Sigmoid colon (tissue), 3 donors: ENCODE results near the gene TMEM238L.

ENCODE experiments used
- POLR2A ChIP-seq, 2 donors: fragments of 450-650 bp; IDR thresholded peaks; one replicate each; pipeline ENCODE4 v1.6.1; 2016; ENCODE audit warnings: antibody characterized with exemption in 2 of 2, mild to moderate bottlenecking in 2 of 2, moderate library complexity in 2 of 2
- TF ChIP-seq, protein P1 (sequence below), 4 experiments: fragments of 450-650 bp in 3 of 4; fragments of 200-600 bp in 1 of 4; IDR thresholded peaks; one replicate each; pipeline ENCODE4 v1.5.1; 2016 to 2019; ENCODE audit warnings: antibody characterized with exemption in 4 of 4, mild to moderate bottlenecking in 3 of 4, moderate library complexity in 2 of 4

GRCh38 chr17:10793816-10794215, 10.1 kb downstream of the TMEM238L start:
- TF ChIP-seq, protein P1, sequence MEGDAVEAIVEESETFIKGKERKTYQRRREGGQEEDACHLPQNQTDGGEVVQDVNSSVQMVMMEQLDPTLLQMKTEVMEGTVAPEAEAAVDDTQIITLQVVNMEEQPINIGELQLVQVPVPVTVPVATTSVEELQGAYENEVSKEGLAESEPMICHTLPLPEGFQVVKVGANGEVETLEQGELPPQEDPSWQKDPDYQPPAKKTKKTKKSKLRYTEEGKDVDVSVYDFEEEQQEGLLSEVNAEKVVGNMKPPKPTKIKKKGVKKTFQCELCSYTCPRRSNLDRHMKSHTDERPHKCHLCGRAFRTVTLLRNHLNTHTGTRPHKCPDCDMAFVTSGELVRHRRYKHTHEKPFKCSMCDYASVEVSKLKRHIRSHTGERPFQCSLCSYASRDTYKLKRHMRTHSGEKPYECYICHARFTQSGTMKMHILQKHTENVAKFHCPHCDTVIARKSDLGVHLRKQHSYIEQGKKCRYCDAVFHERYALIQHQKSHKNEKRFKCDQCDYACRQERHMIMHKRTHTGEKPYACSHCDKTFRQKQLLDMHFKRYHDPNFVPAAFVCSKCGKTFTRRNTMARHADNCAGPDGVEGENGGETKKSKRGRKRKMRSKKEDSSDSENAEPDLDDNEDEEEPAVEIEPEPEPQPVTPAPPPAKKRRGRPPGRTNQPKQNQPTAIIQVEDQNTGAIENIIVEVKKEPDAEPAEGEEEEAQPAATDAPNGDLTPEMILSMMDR (IDR thresholded peaks at IDR 0.05): no peak
- no peak for TF ChIP-seq POLR2A (IDR thresholded peaks at IDR 0.05)
